Measurements from ENCODE around the gene STON2. TPM values are rescaled to one million over a fixed set of nuclear protein-coding genes. Genes with fewer than 3 reads are reported as not detected.
A peak's percentile ranks its signal among the peaks of the same experiment; 100 is the strongest.

STON2 gene
- total and polyA plus RNA-seq, 2 of the 8 experiments (the other 6 are each of a cell fraction or from before 2014, with no cell fraction given), result 8.9 to 50.0 TPM

- H3K79me2 ChIP-seq (ENCODE audit: control insufficient read depth in 1 of 2, insufficient read depth in 2 of 2, low read length in 2 of 2), result 0 out of 4 replicates have a peak, but pooled peaks cover 0 to 3% of the 10 kb centered on the region in 2 experiments
- 87% methylated on average over 8 of the region's 8 CpGs; no CpG with 5 or more reads in 1 of the 2 experiments for WGBS, 2 experiments (ENCODE audit: extremely low coverage in 1 of 2, insufficient coverage in 1 of 2, insufficient read length in 1 of 2, insufficient replicate concordance in 2 of 2, low coverage in 1 of 2, low lambda C conversion rate in 2 of 2, missing lambda C conversion rate in 1 of 2)
- H3K27ac ChIP-seq (ENCODE audit: low read depth, low read length), result no peak overlapping the region
- H3K9ac ChIP-seq (replicated peaks in 1 of 4; ENCODE audit: extremely low read depth in 1 of 4, low read depth in 3 of 4, low read length in 3 of 4), result no peak overlapping the region
- no peak overlapping the region for H3K18ac ChIP-seq (ENCODE audit: extremely low read depth, low read length)
- no peak overlapping the region for H2BK20ac ChIP-seq (ENCODE audit: low read length)
- no peak overlapping the region for H2BK120ac ChIP-seq (replicated peaks; ENCODE audit: low read depth, low read length)
- peaks cover 2% of the 10 kb centered on the region; the same call in 1 of the 2 replicates for H3K79me1 ChIP-seq (ENCODE audit: low read depth, low read length)
- H3K23me2 ChIP-seq (ENCODE audit: low read depth, low read length), result no peaks in the 10 kb centered on the region
- ChIA-PET CTCF (ENCODE audit: partially characterized antibody) (interaction anchor here (1.1 to 2.8 kb wide), 2 partner anchors 10 to 55 kb away, joined by 3 to 7 read pairs; no protein-coding TSS in a partner anchor), POLR2A (ENCODE audit: partially characterized antibody) (no interaction called here)
- H2BK15ac ChIP-seq (ENCODE audit: low read length), result no peak overlapping the region
- no peak overlapping the region for H2BK12ac ChIP-seq (ENCODE audit: low read depth, low read length)
- no peak overlapping the region for H3K4ac ChIP-seq (replicated peaks; ENCODE audit: insufficient read length, low read depth, low read length)
- H3K27me3 ChIP-seq (replicated peaks in 1 of 4; ENCODE audit: control insufficient read depth in 3 of 4, extremely low read depth in 1 of 4, insufficient read depth in 3 of 4, low read length in 3 of 4), result no peaks in the 10 kb centered on the region
- no peak overlapping the region for H4K8ac ChIP-seq (ENCODE audit: extremely low read depth, insufficient read depth, low read length)
- H3K4me2 ChIP-seq (ENCODE audit: insufficient read depth in 1 of 2, low read depth in 2 of 2, low read length in 2 of 2), result no peak overlapping the region
- no peak overlapping the region for H4K5ac ChIP-seq (ENCODE audit: insufficient read length, low read depth, low read length)
- H4K91ac ChIP-seq (replicated peaks; ENCODE audit: insufficient read length, low read length), result no peak overlapping the region
- DNase-seq (ENCODE audit: low read depth in 1 of 2, low spot score in 2 of 2), result no peak
- H3K9me3 ChIP-seq (ENCODE audit: insufficient read depth in 2 of 2, low read depth in 1 of 2, low read length in 1 of 2), result no peaks in the 10 kb centered on the region
- H3K23ac ChIP-seq (ENCODE audit: insufficient read length), result no peak overlapping the region
- no peak overlapping the region for H3K4me3 ChIP-seq (ENCODE audit: extremely low read depth in 1 of 4, insufficient read depth in 2 of 4, low read depth in 3 of 4, low read length in 4 of 4)
- no peak overlapping the region for H3K56ac ChIP-seq (replicated peaks; ENCODE audit: insufficient read length, low read depth, low read length)
- H2AFZ ChIP-seq (ENCODE audit: low read length), result no peak overlapping the region
- TF ChIP-seq NRF1 (IDR thresholded peaks at IDR 0.05; ENCODE audit: low read depth, low read length) (no peak), CEBPB (IDR thresholded peaks at IDR 0.05; ENCODE audit: low read depth, low read length) (peak; percentile 96)
- no peak overlapping the region for H3K14ac ChIP-seq (ENCODE audit: insufficient read length)
- no peak overlapping the region for H2BK5ac ChIP-seq (ENCODE audit: low read depth, low read length)
- peaks cover 2 to 14% (median 5%) of the 10 kb centered on the region in 4 experiments; a peak in 4 of 8 replicates for H3K36me3 ChIP-seq (ENCODE audit: control insufficient read depth in 2 of 4, insufficient read depth in 4 of 4, low read length in 3 of 4)
- H3K4me1 ChIP-seq (replicated peaks in 1 of 4; ENCODE audit: control insufficient read depth in 3 of 4, insufficient read depth in 4 of 4, low read length in 3 of 4), result peaks cover 0 to 4% (median 0%) of the 10 kb centered on the region in 4 experiments; a peak in 2 of 7 replicates
- H4K20me1 ChIP-seq (replicated peaks in 1 of 2; ENCODE audit: control insufficient read depth in 1 of 2, insufficient read depth in 2 of 2, low read length in 2 of 2), result peaks cover 0 to 3% of the 10 kb centered on the region in 2 experiments
- peak; percentile 48 for FAIRE-seq
- H2AK5ac ChIP-seq (ENCODE audit: low read depth, low read length), result no peak overlapping the region
Measured at GRCh38 chr14:81400852-81401251, 728 bp upstream of the STON2 start.

Data from H1 (cell line).